Body of pancreas (tissue), 4 donors: ENCODE results near the gene WLS.

Source experiments
- POLR2A ChIP-seq, 3 donors: fragments of 450-650 bp; IDR thresholded peaks; one replicate each; pipeline ENCODE4 v1.6.1; 2016; ENCODE audit warnings: antibody characterized with exemption in 3 of 3, mild to moderate bottlenecking in 2 of 3
- TF ChIP-seq, protein P1 (sequence below), 7 experiments: fragments of 450-650 bp in 4 of 7; fragments of 200-600 bp in 3 of 7; sonication (generic) in 3 of 7; IDR thresholded peaks; one replicate each; pipeline ENCODE4 v1.5.1; 2016 to 2019; ENCODE audit warnings: antibody characterized with exemption in 7 of 7

DNA sequence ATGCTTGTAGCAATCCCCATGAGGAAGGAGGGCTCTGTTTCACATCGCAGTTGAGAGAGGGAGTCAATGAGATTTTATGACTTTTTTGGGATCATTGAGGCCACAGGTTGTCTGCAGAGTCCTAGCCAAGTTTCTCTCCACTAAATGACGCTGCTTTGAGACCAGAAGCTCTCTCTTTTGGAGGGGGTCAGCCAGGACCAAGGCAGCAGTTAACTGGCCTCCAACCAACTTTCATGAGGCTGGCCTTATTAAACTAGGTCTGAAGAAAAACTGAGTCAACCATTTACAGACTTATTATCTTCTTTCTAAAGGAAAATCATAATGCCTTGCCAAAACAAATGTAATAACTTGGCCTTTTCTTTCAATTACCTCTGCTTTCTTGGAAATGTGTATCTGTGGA is 8.6 kb downstream of the WLS start:
- TF ChIP-seq, protein P1, sequence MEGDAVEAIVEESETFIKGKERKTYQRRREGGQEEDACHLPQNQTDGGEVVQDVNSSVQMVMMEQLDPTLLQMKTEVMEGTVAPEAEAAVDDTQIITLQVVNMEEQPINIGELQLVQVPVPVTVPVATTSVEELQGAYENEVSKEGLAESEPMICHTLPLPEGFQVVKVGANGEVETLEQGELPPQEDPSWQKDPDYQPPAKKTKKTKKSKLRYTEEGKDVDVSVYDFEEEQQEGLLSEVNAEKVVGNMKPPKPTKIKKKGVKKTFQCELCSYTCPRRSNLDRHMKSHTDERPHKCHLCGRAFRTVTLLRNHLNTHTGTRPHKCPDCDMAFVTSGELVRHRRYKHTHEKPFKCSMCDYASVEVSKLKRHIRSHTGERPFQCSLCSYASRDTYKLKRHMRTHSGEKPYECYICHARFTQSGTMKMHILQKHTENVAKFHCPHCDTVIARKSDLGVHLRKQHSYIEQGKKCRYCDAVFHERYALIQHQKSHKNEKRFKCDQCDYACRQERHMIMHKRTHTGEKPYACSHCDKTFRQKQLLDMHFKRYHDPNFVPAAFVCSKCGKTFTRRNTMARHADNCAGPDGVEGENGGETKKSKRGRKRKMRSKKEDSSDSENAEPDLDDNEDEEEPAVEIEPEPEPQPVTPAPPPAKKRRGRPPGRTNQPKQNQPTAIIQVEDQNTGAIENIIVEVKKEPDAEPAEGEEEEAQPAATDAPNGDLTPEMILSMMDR (IDR thresholded peaks at IDR 0.05), result no peak
- TF ChIP-seq POLR2A (IDR thresholded peaks at IDR 0.05), result no peak
